WTC11 (cell line): Measurements from ENCODE around the gene ZMAT3. TPM values are rescaled to one million over a fixed set of nuclear protein-coding genes. Genes with fewer than 3 reads are reported as not detected.

Experiments
- ATAC-seq: fragments of 200-7000 bp; cut with Tn5 transposase; 2 replicates; pipeline ENCODE4 v1.10.0; 2021; ENCODE audit warnings: mild to moderate bottlenecking, moderate library complexity
- CTCF ChIA-PET: fragments of 300-600 bp; sonication (Branson Sonifier 250); formaldehyde crosslinking; loops from one replicate; lab custom pipeline; 2021; ENCODE audit warnings: antibody characterized with exemption; lab: Charles Lee
- POLR2A ChIA-PET: fragments of 350-600 bp; sonication (Branson Sonifier 250); formaldehyde crosslinking; loops from one replicate; lab custom pipeline; 2021; ENCODE audit warnings: antibody characterized with exemption; lab: Charles Lee
- DNase-seq: peaks from one replicate; pipeline ENCODE4 v3.0.0; 2021; ENCODE audit warnings: low spot score
- H3K27ac Mint-ChIP-seq: 2 replicates; pipeline ENCODE4 v1.8.0; 2021; ENCODE audit warnings: mixed read lengths
- H3K27me3 Mint-ChIP-seq: 2 replicates; pipeline ENCODE4 v1.8.0; 2021; ENCODE audit warnings: low read depth, mild to moderate bottlenecking, moderate library complexity, mixed read lengths
- H3K36me3 Mint-ChIP-seq: 2 replicates; pipeline ENCODE4 v1.8.0; 2021; ENCODE audit warnings: mixed read lengths
- H3K4me1 Mint-ChIP-seq: 2 replicates; pipeline ENCODE4 v1.8.0; 2022; ENCODE audit warnings: mixed read lengths
- H3K4me3 Mint-ChIP-seq: 2 replicates; pipeline ENCODE4 v1.8.0; 2021; ENCODE audit warnings: mild to moderate bottlenecking, moderate library complexity, mixed read lengths
- H3K9me3 Mint-ChIP-seq: 2 replicates; pipeline ENCODE4 v1.8.0; 2021; ENCODE audit warnings: mixed read lengths
- ARID4B ChIP-seq: sonication (generic); formaldehyde crosslinking; IDR thresholded peaks from 2 replicates; pipeline ENCODE4 v1.8.0; 2023; ENCODE audit warnings: missing genetic modification reagents, mild to moderate bottlenecking, borderline replicate concordance
- ATF1 ChIP-seq: sonication (generic); formaldehyde crosslinking; IDR thresholded peaks from 2 replicates; pipeline ENCODE4 v1.8.1; 2023; ENCODE audit warnings: mild to moderate bottlenecking, moderate library complexity, missing genetic modification reagents
- CBFB ChIP-seq: sonication (generic); formaldehyde crosslinking; IDR thresholded peaks from 2 replicates; pipeline ENCODE4 v1.8.1; 2022; ENCODE audit warnings: mild to moderate bottlenecking, low read depth, missing genetic modification reagents
- CTCF ChIP-seq: fragments of 200-600 bp; IDR thresholded peaks from 2 replicates; pipeline ENCODE4 v1.8.0; 2022; ENCODE audit warnings: antibody characterized with exemption
- ELF4 ChIP-seq: sonication (generic); formaldehyde crosslinking; IDR thresholded peaks from 2 replicates; pipeline ENCODE4 v1.8.1; 2022; ENCODE audit warnings: low read depth, mild to moderate bottlenecking, moderate library complexity, missing genetic modification reagents
- ERG ChIP-seq: fragments of 250-450 bp; sonication (Bioruptor Pico); IDR thresholded peaks from 2 replicates; pipeline ENCODE4 v1.8.0; 2021; ENCODE audit warnings: mild to moderate bottlenecking
- FOXP1 ChIP-seq: sonication (generic); formaldehyde crosslinking; IDR thresholded peaks from 2 replicates; pipeline ENCODE4 v1.8.0; 2022; ENCODE audit warnings: missing genetic modification reagents, mild to moderate bottlenecking, moderate library complexity, borderline replicate concordance
- GTF2I ChIP-seq: fragments of 250-450 bp; sonication (Bioruptor Pico); conservative IDR thresholded peaks from 2 replicates; pipeline ENCODE4 v1.4.0; 2021; ENCODE audit warnings: mild to moderate bottlenecking
- JUN ChIP-seq: sonication (generic); formaldehyde crosslinking; IDR thresholded peaks from 2 replicates; pipeline ENCODE4 v1.8.0; 2023; ENCODE audit warnings: mild to moderate bottlenecking, missing genetic modification reagents
- PRRX2 ChIP-seq: fragments of 250-450 bp; sonication (Bioruptor Pico); IDR thresholded peaks from 2 replicates; pipeline ENCODE4 v1.8.0; 2021; ENCODE audit warnings: mild to moderate bottlenecking
- RORB ChIP-seq: fragments of 250-450 bp; sonication (Bioruptor Pico); IDR thresholded peaks from 2 replicates; pipeline ENCODE4 v1.9.0; 2021; ENCODE audit warnings: mild to moderate bottlenecking
- SMAD3 ChIP-seq: sonication (generic); formaldehyde crosslinking; IDR thresholded peaks from 2 replicates; pipeline ENCODE4 v1.8.0; 2022; ENCODE audit warnings: missing genetic modification reagents, mild to moderate bottlenecking, borderline replicate concordance
- ZBTB21 ChIP-seq: sonication (generic); formaldehyde crosslinking; IDR thresholded peaks from 2 replicates; pipeline ENCODE4 v1.8.1; 2023; ENCODE audit warnings: mild to moderate bottlenecking, missing genetic modification reagents, borderline replicate concordance
- ZNF232 ChIP-seq: sonication (generic); formaldehyde crosslinking; IDR thresholded peaks from 2 replicates; pipeline ENCODE4 v1.8.0; 2022; ENCODE audit warnings: mild to moderate bottlenecking, missing genetic modification reagents
- ZNF396 ChIP-seq: fragments of 250-450 bp; sonication (Bioruptor Pico); IDR thresholded peaks from 2 replicates; pipeline ENCODE4 v1.8.0; 2021; ENCODE audit warnings: mild to moderate bottlenecking, moderate library complexity, borderline replicate concordance
- ZNF671 ChIP-seq: fragments of 250-450 bp; sonication (Bioruptor Pico); IDR thresholded peaks from 2 replicates; pipeline ENCODE4 v1.8.0; 2021; ENCODE audit warnings: mild to moderate bottlenecking
- ZSCAN18 ChIP-seq: fragments of 250-450 bp; sonication (Bioruptor Pico); IDR thresholded peaks from 2 replicates; pipeline ENCODE4 v2.1.2; 2022; ENCODE audit warnings: mild to moderate bottlenecking, moderate library complexity
- total RNA-seq: library from RNA; stranded (reverse); gene quantifications from 3 replicates; pipeline ENCODE4 v1.2.3, GENCODE V29; 2021
- TF ChIP-seq, protein P1 (sequence below): sonication (generic); formaldehyde crosslinking; IDR thresholded peaks from 2 replicates; pipeline ENCODE4 v1.8.0; 2022; ENCODE audit warnings: mild to moderate bottlenecking, missing genetic modification reagents

The ZMAT3 gene
- total RNA-seq, 1 experiment from 2014 or later: 24.1 TPM

GRCh38 chr3:179005706-179006105, 65.9 kb downstream of the ZMAT3 start:
- Mint-ChIP-seq H3K27ac (no peak overlapping the region), H3K27me3 (no peaks in the 10 kb centered on the region), H3K36me3 (peaks cover 1% of the 10 kb centered on the region), H3K9me3 (peaks cover 24% of the 10 kb centered on the region), H3K4me1 (peaks cover under 1% of the 10 kb centered on the region; the same call in 1 of the 2 replicates), H3K4me3 (no peak overlapping the region)
- ChIA-PET POLR2A (no interaction called here), CTCF (no interaction called here)
- DNase-seq: no peak
- ATAC-seq: no peak
- TF ChIP-seq ZNF396: no peak
- no peak for TF ChIP-seq GTF2I (CRISPR knock-in tag)
- no peak for TF ChIP-seq SMAD3
- TF ChIP-seq ZNF671 (CRISPR knock-in tag): no peak
- TF ChIP-seq RORB: no peak
- TF ChIP-seq CTCF: no peak
- no peak for TF ChIP-seq ZNF232
- TF ChIP-seq CBFB (CRISPR knock-in tag): no peak
- no peak for TF ChIP-seq ZSCAN18 (CRISPR knock-in tag)

DNA sequence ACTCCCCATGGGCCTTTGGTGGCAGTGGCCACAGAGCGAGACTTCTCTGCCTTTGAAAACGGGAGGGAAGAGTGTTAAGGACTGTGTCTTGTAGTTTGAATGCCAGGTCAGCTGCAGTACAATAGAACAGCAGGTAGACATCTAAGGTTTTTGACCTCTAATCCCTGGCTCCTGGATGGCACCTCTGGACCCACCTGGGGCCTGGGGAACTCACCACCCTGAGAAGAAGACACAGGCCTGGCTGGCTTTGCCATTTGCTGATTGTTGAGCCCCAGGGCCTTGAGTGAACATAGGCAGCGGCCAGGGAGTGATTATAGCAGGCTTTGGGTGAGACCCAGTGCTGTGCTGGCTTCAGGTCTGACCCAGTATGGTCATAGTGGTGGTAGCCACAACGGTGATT, 66.4 kb downstream of the ZMAT3 start:
- POLR2A ChIA-PET: no interaction called here
- Mint-ChIP-seq H3K27ac (no peak overlapping the region), H3K36me3 (no peaks in the 10 kb centered on the region; the same call in 1 of the 2 replicates), H3K27me3 (no peaks in the 10 kb centered on the region), H3K4me3 (no peak overlapping the region), H3K4me1 (peaks cover 3% of the 10 kb centered on the region), H3K9me3 (peaks cover 19% of the 10 kb centered on the region)
- TF ChIP-seq ZBTB21 (CRISPR knock-in tag) (no peak), SMAD3 (no peak), PRRX2 (no peak), ARID4B (CRISPR knock-in tag) (no peak), ATF1 (CRISPR knock-in tag) (no peak), ELF4 (CRISPR knock-in tag) (no peak), JUN (CRISPR knock-in tag) (no peak), FOXP1 (no peak), ERG (CRISPR knock-in tag) (no peak)
- TF ChIP-seq, protein P1, sequence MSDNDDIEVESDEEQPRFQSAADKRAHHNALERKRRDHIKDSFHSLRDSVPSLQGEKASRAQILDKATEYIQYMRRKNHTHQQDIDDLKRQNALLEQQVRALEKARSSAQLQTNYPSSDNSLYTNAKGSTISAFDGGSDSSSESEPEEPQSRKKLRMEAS (CRISPR knock-in tag): no peak
- CTCF ChIA-PET: interaction anchor here (0.6 kb wide), 1 partner anchor 560 kb away, joined by 6 read pairs; no protein-coding TSS in a partner anchor
- ATAC-seq: no peak
- no peak for DNase-seq
